HepG2 (cell line): Measurements from ENCODE around the gene NEK9. TPM values are rescaled to one million over a fixed set of nuclear protein-coding genes. Genes with fewer than 3 reads are reported as not detected.

ENCODE experiments used
- ATF7-NPFF ChIP-seq: sonication (generic); formaldehyde crosslinking; IDR thresholded peaks from 2 replicates; pipeline ENCODE4 v1.8.1; 2023; ENCODE audit warnings: mild to moderate bottlenecking, low read depth, missing genetic modification reagents, moderate library complexity
- E2F2 ChIP-seq: sonication (generic); formaldehyde crosslinking; IDR thresholded peaks from 2 replicates; pipeline ENCODE4 v1.4.0; 2020; ENCODE audit warnings: missing genetic modification reagents, borderline replicate concordance
- HES4 ChIP-seq: sonication (generic); formaldehyde crosslinking; IDR thresholded peaks from 2 replicates; pipeline ENCODE4 v1.9.0; 2021; ENCODE audit warnings: mild to moderate bottlenecking, missing genetic modification reagents, borderline replicate concordance
- HOXA7 ChIP-seq: sonication (generic); formaldehyde crosslinking; IDR thresholded peaks from 2 replicates; pipeline ENCODE4 v1.8.1; 2022; ENCODE audit warnings: mild to moderate bottlenecking, missing genetic modification reagents, moderate library complexity
- KAT2B ChIP-seq: fragments of 150-350 bp; IDR thresholded peaks from 2 replicates; pipeline ENCODE4 v1.6.1; 2014; ENCODE audit warnings: low read depth, low read length, borderline replicate concordance
- KMT2A ChIP-seq: sonication (generic); formaldehyde crosslinking; IDR thresholded peaks from 2 replicates; pipeline ENCODE4 v1.4.0; 2020; ENCODE audit warnings: missing genetic modification reagents
- PLRG1 ChIP-seq: fragments of 450-650 bp; conservative IDR thresholded peaks from 2 replicates; pipeline ENCODE4 v1.6.1; 2016
- STAG1 ChIP-seq: sonication (generic); formaldehyde crosslinking; IDR thresholded peaks from 2 replicates; pipeline ENCODE4 v1.4.0; 2020; ENCODE audit warnings: missing genetic modification reagents
- STAT5B ChIP-seq: sonication (generic); formaldehyde crosslinking; IDR thresholded peaks from 2 replicates; pipeline ENCODE4 v1.4.0; 2020; ENCODE audit warnings: missing genetic modification reagents
- TEAD2 ChIP-seq: sonication (generic); formaldehyde crosslinking; IDR thresholded peaks from 2 replicates; pipeline ENCODE4 v1.9.0; 2021; ENCODE audit warnings: missing genetic modification reagents
- TOPORS ChIP-seq: sonication (generic); formaldehyde crosslinking; IDR thresholded peaks from 2 replicates; pipeline ENCODE4 v1.8.0; 2023; ENCODE audit warnings: mild to moderate bottlenecking, missing genetic modification reagents
- ZNF326 ChIP-seq: sonication (generic); formaldehyde crosslinking; IDR thresholded peaks from 2 replicates; pipeline ENCODE4 v1.4.0; 2020; ENCODE audit warnings: missing genetic modification reagents, borderline replicate concordance
- ZNF503 ChIP-seq: sonication (generic); formaldehyde crosslinking; IDR thresholded peaks from 2 replicates; pipeline ENCODE4 v1.4.0; 2020; ENCODE audit warnings: missing genetic modification reagents
- polyA plus RNA-seq, 8 experiments: library from polyadenylated mRNA; depleted of rRNA in 3 of 8; stranded (reverse) in 7 of 8; unstranded in 1 of 8; fragments of >200 nt; fragmentation: Illumina TruSeq in 4 of 8; extraction: Trizol in 4 of 8; gene quantifications; 2 replicates each; pipeline versions ENCODE4 v1.2.1 to v1.2.3, GENCODE V29; 2011 to 2016; ENCODE audit warnings: low read depth in 4 of 8, missing spikeins in 1 of 8, mixed read lengths in 1 of 8; ENCODE audit not compliant: insufficient read depth in 1 of 8
- total RNA-seq, 5 experiments: library from RNA; depleted of rRNA; stranded (reverse); fragments of >200 nt; fragmentation: Illumina TruSeq; extraction: Trizol; gene quantifications; 2 replicates each; pipeline ENCODE4 v1.2.3, GENCODE V29; 2016; ENCODE audit warnings: low read depth in 1 of 5
- TF ChIP-seq, protein P1 (sequence below): fragments of 450-650 bp; IDR thresholded peaks from 2 replicates; pipeline ENCODE4 v1.6.1; 2017; ENCODE audit warnings: mild to moderate bottlenecking
- TF ChIP-seq, protein P2 (sequence below): sonication (generic); formaldehyde crosslinking; IDR thresholded peaks from 2 replicates; pipeline ENCODE4 v1.4.0; 2020; ENCODE audit warnings: missing genetic modification reagents
- TF ChIP-seq, protein P3 (sequence below): sonication (generic); formaldehyde crosslinking; IDR thresholded peaks from 2 replicates; pipeline ENCODE4 v1.4.0; 2020; ENCODE audit warnings: mild to moderate bottlenecking, missing genetic modification reagents, borderline replicate concordance

Gene NEK9
- total and polyA plus RNA-seq, 2 of the 13 experiments (the other 11 are each of a cell fraction or from before 2014, with no cell fraction given) = 16.5 to 27.3 TPM

DNA sequence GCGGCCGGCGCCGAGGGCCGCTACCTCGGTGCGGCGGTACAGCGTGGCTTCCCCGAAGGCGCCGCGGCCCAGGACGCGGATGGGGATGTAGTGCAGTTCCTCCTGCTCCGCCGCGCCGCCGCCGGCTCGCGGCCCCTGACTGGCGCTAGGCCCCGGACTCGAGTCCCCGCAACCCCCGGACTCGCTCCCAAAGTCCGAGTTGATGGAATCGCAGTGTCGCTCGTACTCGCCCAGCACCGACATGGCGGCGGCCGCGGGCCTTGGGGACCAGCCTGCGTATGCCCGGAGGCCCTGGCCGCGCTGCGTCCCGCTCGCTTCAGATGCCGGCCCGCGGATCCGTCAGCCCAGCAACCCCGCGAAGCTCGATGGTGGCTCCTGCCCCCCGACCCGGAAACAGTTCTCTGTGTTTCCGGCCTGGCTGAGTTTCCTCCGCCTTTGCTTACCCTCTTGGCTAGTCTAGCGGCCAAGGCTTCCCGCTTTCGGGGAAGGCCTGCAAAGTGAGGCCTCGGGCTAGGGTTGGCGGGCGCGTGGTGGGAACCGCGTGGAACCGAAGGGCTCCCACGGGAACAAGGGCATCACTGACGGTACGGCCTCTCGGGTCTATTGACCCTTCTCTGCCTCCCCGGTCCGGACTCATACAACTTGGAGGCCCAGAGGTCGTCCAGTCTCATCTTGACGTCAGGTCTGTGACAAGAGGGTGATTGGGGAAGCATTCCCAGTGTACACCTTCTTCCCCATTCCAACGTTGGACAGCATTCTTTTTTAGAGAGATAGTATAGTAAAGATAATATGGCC, at the start of gene NEK9 (continued):
- TF ChIP-seq ZNF503 (CRISPR knock-in tag) = peak; percentile 68; the same call in 1 of the 2 replicates
- TF ChIP-seq ZNF326 (CRISPR knock-in tag) = no peak
- TF ChIP-seq KAT2B = no peak
- peak; percentile 71 for TF ChIP-seq TOPORS (CRISPR knock-in tag)
- peak; percentile 82; the same call in 1 of the 2 replicates for TF ChIP-seq HES4
- TF ChIP-seq STAG1 (CRISPR knock-in tag) = peak; percentile 11; the same call in 1 of the 2 replicates
- TF ChIP-seq STAT5B (CRISPR knock-in tag) = no peak; the same call in 1 of the 2 replicates
- TF ChIP-seq TEAD2 (CRISPR knock-in tag) = 0 out of 2 replicates have a peak, but pooled peaks have one; percentile 70
- TF ChIP-seq E2F2 (CRISPR knock-in tag) = no peak
- TF ChIP-seq, protein P1, sequence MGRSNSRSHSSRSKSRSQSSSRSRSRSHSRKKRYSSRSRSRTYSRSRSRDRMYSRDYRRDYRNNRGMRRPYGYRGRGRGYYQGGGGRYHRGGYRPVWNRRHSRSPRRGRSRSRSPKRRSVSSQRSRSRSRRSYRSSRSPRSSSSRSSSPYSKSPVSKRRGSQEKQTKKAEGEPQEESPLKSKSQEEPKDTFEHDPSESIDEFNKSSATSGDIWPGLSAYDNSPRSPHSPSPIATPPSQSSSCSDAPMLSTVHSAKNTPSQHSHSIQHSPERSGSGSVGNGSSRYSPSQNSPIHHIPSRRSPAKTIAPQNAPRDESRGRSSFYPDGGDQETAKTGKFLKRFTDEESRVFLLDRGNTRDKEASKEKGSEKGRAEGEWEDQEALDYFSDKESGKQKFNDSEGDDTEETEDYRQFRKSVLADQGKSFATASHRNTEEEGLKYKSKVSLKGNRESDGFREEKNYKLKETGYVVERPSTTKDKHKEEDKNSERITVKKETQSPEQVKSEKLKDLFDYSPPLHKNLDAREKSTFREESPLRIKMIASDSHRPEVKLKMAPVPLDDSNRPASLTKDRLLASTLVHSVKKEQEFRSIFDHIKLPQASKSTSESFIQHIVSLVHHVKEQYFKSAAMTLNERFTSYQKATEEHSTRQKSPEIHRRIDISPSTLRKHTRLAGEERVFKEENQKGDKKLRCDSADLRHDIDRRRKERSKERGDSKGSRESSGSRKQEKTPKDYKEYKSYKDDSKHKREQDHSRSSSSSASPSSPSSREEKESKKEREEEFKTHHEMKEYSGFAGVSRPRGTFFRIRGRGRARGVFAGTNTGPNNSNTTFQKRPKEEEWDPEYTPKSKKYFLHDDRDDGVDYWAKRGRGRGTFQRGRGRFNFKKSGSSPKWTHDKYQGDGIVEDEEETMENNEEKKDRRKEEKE = no peak
- TF ChIP-seq, protein P2, sequence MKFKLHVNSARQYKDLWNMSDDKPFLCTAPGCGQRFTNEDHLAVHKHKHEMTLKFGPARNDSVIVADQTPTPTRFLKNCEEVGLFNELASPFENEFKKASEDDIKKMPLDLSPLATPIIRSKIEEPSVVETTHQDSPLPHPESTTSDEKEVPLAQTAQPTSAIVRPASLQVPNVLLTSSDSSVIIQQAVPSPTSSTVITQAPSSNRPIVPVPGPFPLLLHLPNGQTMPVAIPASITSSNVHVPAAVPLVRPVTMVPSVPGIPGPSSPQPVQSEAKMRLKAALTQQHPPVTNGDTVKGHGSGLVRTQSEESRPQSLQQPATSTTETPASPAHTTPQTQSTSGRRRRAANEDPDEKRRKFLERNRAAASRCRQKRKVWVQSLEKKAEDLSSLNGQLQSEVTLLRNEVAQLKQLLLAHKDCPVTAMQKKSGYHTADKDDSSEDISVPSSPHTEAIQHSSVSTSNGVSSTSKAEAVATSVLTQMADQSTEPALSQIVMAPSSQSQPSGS (CRISPR knock-in tag) = peak; percentile 76; the same call in 1 of the 2 replicates
- TF ChIP-seq KMT2A (CRISPR knock-in tag) = peak; percentile 98
- TF ChIP-seq PLRG1 = no peak
- no peak for TF ChIP-seq HOXA7 (CRISPR knock-in tag)
- TF ChIP-seq, protein P3, sequence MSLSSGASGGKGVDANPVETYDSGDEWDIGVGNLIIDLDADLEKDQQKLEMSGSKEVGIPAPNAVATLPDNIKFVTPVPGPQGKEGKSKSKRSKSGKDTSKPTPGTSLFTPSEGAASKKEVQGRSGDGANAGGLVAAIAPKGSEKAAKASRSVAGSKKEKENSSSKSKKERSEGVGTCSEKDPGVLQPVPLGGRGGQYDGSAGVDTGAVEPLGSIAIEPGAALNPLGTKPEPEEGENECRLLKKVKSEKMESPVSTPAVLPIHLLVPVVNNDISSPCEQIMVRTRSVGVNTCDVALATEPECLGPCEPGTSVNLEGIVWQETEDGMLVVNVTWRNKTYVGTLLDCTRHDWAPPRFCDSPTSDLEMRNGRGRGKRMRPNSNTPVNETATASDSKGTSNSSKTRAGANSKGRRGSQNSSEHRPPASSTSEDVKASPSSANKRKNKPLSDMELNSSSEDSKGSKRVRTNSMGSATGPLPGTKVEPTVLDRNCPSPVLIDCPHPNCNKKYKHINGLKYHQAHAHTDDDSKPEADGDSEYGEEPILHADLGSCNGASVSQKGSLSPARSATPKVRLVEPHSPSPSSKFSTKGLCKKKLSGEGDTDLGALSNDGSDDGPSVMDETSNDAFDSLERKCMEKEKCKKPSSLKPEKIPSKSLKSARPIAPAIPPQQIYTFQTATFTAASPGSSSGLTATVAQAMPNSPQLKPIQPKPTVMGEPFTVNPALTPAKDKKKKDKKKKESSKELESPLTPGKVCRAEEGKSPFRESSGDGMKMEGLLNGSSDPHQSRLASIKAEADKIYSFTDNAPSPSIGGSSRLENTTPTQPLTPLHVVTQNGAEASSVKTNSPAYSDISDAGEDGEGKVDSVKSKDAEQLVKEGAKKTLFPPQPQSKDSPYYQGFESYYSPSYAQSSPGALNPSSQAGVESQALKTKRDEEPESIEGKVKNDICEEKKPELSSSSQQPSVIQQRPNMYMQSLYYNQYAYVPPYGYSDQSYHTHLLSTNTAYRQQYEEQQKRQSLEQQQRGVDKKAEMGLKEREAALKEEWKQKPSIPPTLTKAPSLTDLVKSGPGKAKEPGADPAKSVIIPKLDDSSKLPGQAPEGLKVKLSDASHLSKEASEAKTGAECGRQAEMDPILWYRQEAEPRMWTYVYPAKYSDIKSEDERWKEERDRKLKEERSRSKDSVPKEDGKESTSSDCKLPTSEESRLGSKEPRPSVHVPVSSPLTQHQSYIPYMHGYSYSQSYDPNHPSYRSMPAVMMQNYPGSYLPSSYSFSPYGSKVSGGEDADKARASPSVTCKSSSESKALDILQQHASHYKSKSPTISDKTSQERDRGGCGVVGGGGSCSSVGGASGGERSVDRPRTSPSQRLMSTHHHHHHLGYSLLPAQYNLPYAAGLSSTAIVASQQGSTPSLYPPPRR (CRISPR knock-in tag) = no peak; the same call in 1 of the 2 replicates
- peak; percentile 78 for TF ChIP-seq ATF7-NPFF (CRISPR knock-in tag)
